Adrenal gland (tissue), 5 donors: ENCODE results near the gene DCDC2C.

Experiments
- CTCF ChIP-seq, 6 experiments: fragments of 450-650 bp in 4 of 6; fragments of 200-600 bp in 2 of 6; sonication (generic) in 1 of 6; IDR thresholded peaks; 1 replicate in 5 of 6; 2 replicates in 1 of 6; pipeline versions ENCODE4 v1.5.1 to v1.8.0; 2016 to 2021; ENCODE audit warnings: antibody characterized with exemption in 6 of 6, mild to moderate bottlenecking in 2 of 6, moderate library complexity in 1 of 6
- POLR2A ChIP-seq, 2 donors: fragments of 450-650 bp; IDR thresholded peaks; one replicate each; pipeline ENCODE4 v1.6.1; 2017; ENCODE audit warnings: antibody characterized with exemption in 2 of 2, mild to moderate bottlenecking in 2 of 2, moderate library complexity in 1 of 2
- donor health status: DM: no; HTN: no; CAD: no.

- TF ChIP-seq CTCF (IDR thresholded peaks at IDR 0.05) (no peak), POLR2A (IDR thresholded peaks at IDR 0.05) (no peak)
Measured at GRCh38 chr2:3725458-3726250, 22.3 kb downstream of the DCDC2C start.
